Measurements from ENCODE around the gene ZBTB49.

ZBTB49 gene

GRCh38 chr4:4289941-4290850 lies at the start of gene ZBTB49, which contains the start of gene LYAR (continued):
- TF ChIP-seq PRDM2 (tag by site-specific recombination; IDR thresholded peaks at IDR 0.05; ENCODE audit: borderline replicate concordance) (no peak), SCRT2 (tag by site-specific recombination; IDR thresholded peaks at IDR 0.05) (no peak), ZNF184 (tag by site-specific recombination; IDR thresholded peaks at IDR 0.05) (no peak), ZNF785 (tag by site-specific recombination; IDR thresholded peaks at IDR 0.05) (no peak), ZXDB (tag by site-specific recombination; IDR thresholded peaks at IDR 0.05) (0 out of 2 replicates have a peak, but pooled peaks have one; percentile 39), ZNF701 (tag by site-specific recombination; IDR thresholded peaks at IDR 0.05) (no peak), ZNF571 (tag by site-specific recombination; IDR thresholded peaks at IDR 0.05) (no peak), BCL6B (tag by site-specific recombination; IDR thresholded peaks at IDR 0.05) (no peak), ZNF623 (tag by site-specific recombination; IDR thresholded peaks at IDR 0.05) (no peak), ZNF596 (tag by site-specific recombination; IDR thresholded peaks at IDR 0.05) (no peak), ZSCAN5A (tag by site-specific recombination; IDR thresholded peaks at IDR 0.05) (no peak), ZNF146 (tag by site-specific recombination; IDR thresholded peaks at IDR 0.05) (no peak), ZNF155 (tag by site-specific recombination; IDR thresholded peaks at IDR 0.05) (no peak), ZNF114 (tag by site-specific recombination; IDR thresholded peaks at IDR 0.05) (no peak), ZNF514 (tag by site-specific recombination; IDR thresholded peaks at IDR 0.05) (no peak), ZNF280D (tag by site-specific recombination; IDR thresholded peaks at IDR 0.05) (0 out of 2 replicates have a peak, but pooled peaks have one; percentile 9), TSHZ1 (tag by site-specific recombination; IDR thresholded peaks at IDR 0.05; ENCODE audit: borderline replicate concordance) (no peak), ZBTB17 (tag by site-specific recombination; IDR thresholded peaks at IDR 0.05) (peak; percentile 18; the same call in 1 of the 2 replicates), ZBTB48 (tag by site-specific recombination; IDR thresholded peaks at IDR 0.05) (peak; percentile 27; the same call in 1 of the 2 replicates), ZBTB10 (tag by site-specific recombination; IDR thresholded peaks at IDR 0.05) (no peak)
